ENCODE data around the gene SAMD8. TPM values are rescaled to one million over a fixed set of nuclear protein-coding genes. Genes with fewer than 3 reads are reported as not detected.

Gene SAMD8
- polyA plus RNA-seq, 1 experiment: 32.2 TPM

GRCh38 chr10:75176046-75176445 lies 64.6 kb downstream of the SAMD8 start:
- Histone ChIP-seq H3K27me3 (ENCODE audit: control insufficient read depth, insufficient read depth, low read length) (no peaks in the 10 kb centered on the region), H3K4me3 (ENCODE audit: low read depth, low read length) (no peak overlapping the region), H3K9me3 (ENCODE audit: control insufficient read depth, insufficient read depth, low read length) (no peaks in the 10 kb centered on the region), H3K27ac (ENCODE audit: low read depth, low read length) (no peak overlapping the region)
- no peak for TF ChIP-seq CTCF (IDR thresholded peaks at IDR 0.05; ENCODE audit: low read depth, low read length)
- ChIA-PET CTCF (no interaction called here), POLR2A (no interaction called here)
- DNase-seq (ENCODE audit: low read depth, low spot score): no peak

- H3K27ac ChIP-seq (ENCODE audit: low read depth, low read length): no peak overlapping the region
- POLR2A ChIA-PET: no interaction called here
- H3K9me3 ChIP-seq (ENCODE audit: control insufficient read depth, insufficient read depth, low read length): no peaks in the 10 kb centered on the region
- TF ChIP-seq CTCF (IDR thresholded peaks at IDR 0.05; ENCODE audit: low read depth, low read length): no peak
- H3K4me3 ChIP-seq (ENCODE audit: low read depth, low read length): no peak overlapping the region
- DNase-seq (ENCODE audit: low read depth, low spot score): no peak
- CTCF ChIA-PET: no interaction called here
- H3K27me3 ChIP-seq (ENCODE audit: control insufficient read depth, insufficient read depth, low read length): no peaks in the 10 kb centered on the region
Observed at GRCh38 chr10:75176736-75177135, 65.3 kb downstream of the SAMD8 start.

GRCh38 chr10:75179657-75180177 lies 68.3 kb downstream of the SAMD8 start:
- no peak overlapping the region for H3K4me3 ChIP-seq (ENCODE audit: low read depth, low read length)
- POLR2A ChIA-PET: interaction anchor here (0.7 kb wide), 1 partner anchor 55 kb away, joined by 3 read pairs; no protein-coding TSS in a partner anchor
- DNase-seq (ENCODE audit: low read depth, low spot score): no peak
- H3K9me3 ChIP-seq (ENCODE audit: control insufficient read depth, insufficient read depth, low read length): no peaks in the 10 kb centered on the region
- CTCF ChIA-PET: interaction anchor here (0.7 kb wide), 1 partner anchor 56 kb away, joined by 3 read pairs; the partner anchor contains the start of gene COMTD1
- no peak overlapping the region for H3K27ac ChIP-seq (ENCODE audit: low read depth, low read length)
- no peak for TF ChIP-seq CTCF (IDR thresholded peaks at IDR 0.05; ENCODE audit: low read depth, low read length)
- no peaks in the 10 kb centered on the region for H3K27me3 ChIP-seq (ENCODE audit: control insufficient read depth, insufficient read depth, low read length)

- H3K9me3 ChIP-seq (ENCODE audit: control insufficient read depth, insufficient read depth, low read length): no peaks in the 10 kb centered on the region
- no peaks in the 10 kb centered on the region for H3K27me3 ChIP-seq (ENCODE audit: control insufficient read depth, insufficient read depth, low read length)
- TF ChIP-seq CTCF (IDR thresholded peaks at IDR 0.05; ENCODE audit: low read depth, low read length): no peak
- ChIA-PET POLR2A (interaction anchor here (0.7 kb wide), 1 partner anchor 33 kb away, joined by 6 read pairs; no protein-coding TSS in a partner anchor), CTCF (interaction anchor here (1.3 kb wide), 1 partner anchor 55 kb away, joined by 3 read pairs; the partner anchor contains the start of gene COMTD1)
- H3K27ac ChIP-seq (ENCODE audit: low read depth, low read length): no peak overlapping the region
- DNase-seq (ENCODE audit: low read depth, low spot score): no peak
- no peak overlapping the region for H3K4me3 ChIP-seq (ENCODE audit: low read depth, low read length)
Observed at GRCh38 chr10:75180592-75180991, 69.1 kb downstream of the SAMD8 start.

GRCh38 chr10:75181073-75181472 lies 69.6 kb downstream of the SAMD8 start:
- Histone ChIP-seq H3K9me3 (ENCODE audit: control insufficient read depth, insufficient read depth, low read length) (no peaks in the 10 kb centered on the region), H3K27ac (ENCODE audit: low read depth, low read length) (no peak overlapping the region), H3K4me3 (ENCODE audit: low read depth, low read length) (no peak overlapping the region), H3K27me3 (ENCODE audit: control insufficient read depth, insufficient read depth, low read length) (no peaks in the 10 kb centered on the region)
- CTCF ChIA-PET: interaction anchor here (1.3 kb wide), 1 partner anchor 55 kb away, joined by 3 read pairs; the partner anchor contains the start of gene COMTD1
- TF ChIP-seq CTCF (IDR thresholded peaks at IDR 0.05; ENCODE audit: low read depth, low read length): no peak
- POLR2A ChIA-PET: interaction anchor here (0.7 kb wide), 1 partner anchor 33 kb away, joined by 6 read pairs; no protein-coding TSS in a partner anchor
- no peak for DNase-seq (ENCODE audit: low read depth, low spot score)

All from AG04450 (cell line).